ENCODE measurements around the gene LDLRAD4.

- TF ChIP-seq CTCF (conservative IDR thresholded peaks at IDR 0.05) (no peak), EZH2 (IDR thresholded peaks at IDR 0.05; ENCODE audit: low read depth) (no peak)
Observed at GRCh38 chr18:13530879-13531387, 312.4 kb downstream of the LDLRAD4 start.

Measured in PC-9 (cell line).